Activated CD4-positive, CD25-positive, alpha-beta regulatory T cell treated with anti-CD3 and anti-CD28 coated beads, Interleukin-2, amount 50 U/mL, for 72 hours (primary cell): ENCODE data around the gene MEGF9.
"Not testable (repeated sequence)": the region's sequence is repeated elsewhere in the genome, so short reads cannot be mapped to it uniquely, and the experiment has no call there.

ENCODE experiments used
- DNase-seq: peaks from one replicate; pipeline ENCODE4 v3.0.0; 2021

The MEGF9 gene

GRCh38 chr9:120714088-120714845, at the start of gene MEGF9:
Gene MEGF9 (minus strand): TSS chr9:120714470. CDS start chr9:120714358, 112 bp downstream.
- peak; percentile 97 for DNase-seq

GRCh38 chr9:120761006-120761405, 46.7 kb upstream of the MEGF9 start:
- no peak for DNase-seq

GRCh38 chr9:120759755-120760400, 45.6 kb upstream of the MEGF9 start:
- DNase-seq = no peak

- no peak for DNase-seq
These were observed 44.3 kb upstream of the MEGF9 start for GRCh38 chr9:120758544-120758943.

- no peak for DNase-seq
These were observed 43.0 kb upstream of the MEGF9 start for GRCh38 chr9:120757026-120757913.

GRCh38 chr9:120756531-120756930, 42.3 kb upstream of the MEGF9 start:
- no peak for DNase-seq

GRCh38 chr9:120755810-120756434, 41.7 kb upstream of the MEGF9 start:
- DNase-seq = peak; percentile 65

GRCh38 chr9:120755044-120755443, 40.8 kb upstream of the MEGF9 start:
- no peak for DNase-seq

- no peak for DNase-seq
These were observed 36.2 kb upstream of the MEGF9 start for GRCh38 chr9:120750421-120750820.

- not testable (repeated sequence) for DNase-seq
These were observed 32.1 kb upstream of the MEGF9 start for GRCh38 chr9:120746366-120746765.

- no peak for DNase-seq
These were observed 31.0 kb upstream of the MEGF9 start for GRCh38 chr9:120745278-120745677.

GRCh38 chr9:120742951-120743416, 28.7 kb upstream of the MEGF9 start:
- DNase-seq = no peak

GRCh38 chr9:120741701-120742100, 27.4 kb upstream of the MEGF9 start:
- no peak for DNase-seq

- DNase-seq = no peak
These were observed 26.9 kb upstream of the MEGF9 start for GRCh38 chr9:120741191-120741590.

GRCh38 chr9:120740132-120740531, 25.9 kb upstream of the MEGF9 start:
- DNase-seq = no peak

- no peak for DNase-seq
These were observed 23.3 kb upstream of the MEGF9 start for GRCh38 chr9:120737416-120738165.

GRCh38 chr9:120736881-120737280, 22.6 kb upstream of the MEGF9 start:
- DNase-seq = no peak

GRCh38 chr9:120735415-120736126, 21.3 kb upstream of the MEGF9 start:
- DNase-seq = no peak

- DNase-seq = no peak
These were observed 20.5 kb upstream of the MEGF9 start for GRCh38 chr9:120734607-120735410.

GRCh38 chr9:120733190-120733589, 18.9 kb upstream of the MEGF9 start:
- no peak for DNase-seq
